ENCODE results near the gene NUP205.

DNA sequence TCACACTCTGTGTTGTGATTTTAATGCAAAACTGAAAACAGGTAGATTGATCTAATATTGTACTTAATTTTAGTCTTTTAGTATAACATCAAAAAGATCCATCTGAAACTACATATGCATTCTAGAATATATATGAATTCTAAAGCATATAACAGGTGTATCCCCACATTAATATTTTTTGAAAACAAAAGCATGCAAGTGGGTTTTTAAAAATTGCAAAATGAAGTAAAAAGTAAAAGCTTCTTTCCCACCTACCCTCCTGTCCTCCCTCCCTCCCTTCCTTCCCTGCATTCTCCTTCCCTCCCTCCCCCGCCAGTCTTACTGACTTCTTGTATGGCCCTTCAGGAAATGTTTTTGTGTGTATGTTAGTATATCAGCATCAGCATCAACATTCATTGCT lies 90.0 kb downstream of the NUP205 start:
- TF ChIP-seq, protein P1, sequence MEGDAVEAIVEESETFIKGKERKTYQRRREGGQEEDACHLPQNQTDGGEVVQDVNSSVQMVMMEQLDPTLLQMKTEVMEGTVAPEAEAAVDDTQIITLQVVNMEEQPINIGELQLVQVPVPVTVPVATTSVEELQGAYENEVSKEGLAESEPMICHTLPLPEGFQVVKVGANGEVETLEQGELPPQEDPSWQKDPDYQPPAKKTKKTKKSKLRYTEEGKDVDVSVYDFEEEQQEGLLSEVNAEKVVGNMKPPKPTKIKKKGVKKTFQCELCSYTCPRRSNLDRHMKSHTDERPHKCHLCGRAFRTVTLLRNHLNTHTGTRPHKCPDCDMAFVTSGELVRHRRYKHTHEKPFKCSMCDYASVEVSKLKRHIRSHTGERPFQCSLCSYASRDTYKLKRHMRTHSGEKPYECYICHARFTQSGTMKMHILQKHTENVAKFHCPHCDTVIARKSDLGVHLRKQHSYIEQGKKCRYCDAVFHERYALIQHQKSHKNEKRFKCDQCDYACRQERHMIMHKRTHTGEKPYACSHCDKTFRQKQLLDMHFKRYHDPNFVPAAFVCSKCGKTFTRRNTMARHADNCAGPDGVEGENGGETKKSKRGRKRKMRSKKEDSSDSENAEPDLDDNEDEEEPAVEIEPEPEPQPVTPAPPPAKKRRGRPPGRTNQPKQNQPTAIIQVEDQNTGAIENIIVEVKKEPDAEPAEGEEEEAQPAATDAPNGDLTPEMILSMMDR (IDR thresholded peaks at IDR 0.05): no peak
- TF ChIP-seq POLR2A (IDR thresholded peaks at IDR 0.05) (no peak), EP300 (IDR thresholded peaks at IDR 0.05) (no peak)
